SK-N-SH (cell line): ENCODE measurements around the gene EMX2.

Experiments used
- CHD2 ChIP-seq: fragments of 150-350 bp; IDR thresholded peaks from 2 replicates; pipeline ENCODE4 v1.6.1; 2018; ENCODE audit warnings: low read length; ENCODE audit not compliant: partially characterized antibody
- ELF1 ChIP-seq: IDR thresholded peaks from 2 replicates; pipeline ENCODE4 v1.4.0; 2012
- EP300 ChIP-seq, 2 experiments: IDR thresholded peaks; 2 replicates each; pipeline versions ENCODE4 v1.4.0 to v1.6.1; 2012; ENCODE audit warnings: borderline replicate concordance in 1 of 2, low read depth in 1 of 2, low read length in 1 of 2
- GATA2 ChIP-seq: sonication (generic); formaldehyde crosslinking; IDR thresholded peaks from 2 replicates; pipeline ENCODE4 v1.5.0; 2020; ENCODE audit warnings: mild to moderate bottlenecking, missing genetic modification reagents
- MXI1 ChIP-seq: IDR thresholded peaks from 2 replicates; pipeline ENCODE4 v1.6.1; 2012; ENCODE audit warnings: mild to moderate bottlenecking, low read depth, low read length, improper control_type of control experiment
- NFIC ChIP-seq: IDR thresholded peaks from 2 replicates; pipeline ENCODE4 v1.4.0; 2012; ENCODE audit warnings: borderline replicate concordance
- POLR2AphosphoS5 ChIP-seq: IDR thresholded peaks from 2 replicates; pipeline ENCODE4 v1.6.1; 2012; ENCODE audit warnings: low read depth, low read length
- RCOR1 ChIP-seq: fragments of 150-350 bp; IDR thresholded peaks from 2 replicates; pipeline ENCODE4 v1.6.1; 2017; ENCODE audit warnings: antibody characterized with exemption, low read length
- RFX5 ChIP-seq: IDR thresholded peaks from 2 replicates; pipeline ENCODE4 v1.6.1; 2012; ENCODE audit warnings: mild to moderate bottlenecking, improper control_type of control experiment, low read length
- TAF1 ChIP-seq: IDR thresholded peaks from 2 replicates; pipeline ENCODE4 v1.6.1; 2012; ENCODE audit warnings: low read depth, mild to moderate bottlenecking, low read length, moderate library complexity, borderline replicate concordance
- TF ChIP-seq, protein P1 (sequence below): fragments of 200-600 bp; sonication (generic); IDR thresholded peaks from 2 replicates; pipeline ENCODE4 v1.6.1; 2017; ENCODE audit warnings: antibody characterized with exemption, mild to moderate bottlenecking, moderate library complexity
- TF ChIP-seq, protein P2 (sequence below): fragments of 150-350 bp; IDR thresholded peaks from 2 replicates; pipeline ENCODE4 v1.6.1; 2017; ENCODE audit warnings: antibody characterized with exemption, low read length, low read depth, borderline replicate concordance

- TF ChIP-seq, protein P1, sequence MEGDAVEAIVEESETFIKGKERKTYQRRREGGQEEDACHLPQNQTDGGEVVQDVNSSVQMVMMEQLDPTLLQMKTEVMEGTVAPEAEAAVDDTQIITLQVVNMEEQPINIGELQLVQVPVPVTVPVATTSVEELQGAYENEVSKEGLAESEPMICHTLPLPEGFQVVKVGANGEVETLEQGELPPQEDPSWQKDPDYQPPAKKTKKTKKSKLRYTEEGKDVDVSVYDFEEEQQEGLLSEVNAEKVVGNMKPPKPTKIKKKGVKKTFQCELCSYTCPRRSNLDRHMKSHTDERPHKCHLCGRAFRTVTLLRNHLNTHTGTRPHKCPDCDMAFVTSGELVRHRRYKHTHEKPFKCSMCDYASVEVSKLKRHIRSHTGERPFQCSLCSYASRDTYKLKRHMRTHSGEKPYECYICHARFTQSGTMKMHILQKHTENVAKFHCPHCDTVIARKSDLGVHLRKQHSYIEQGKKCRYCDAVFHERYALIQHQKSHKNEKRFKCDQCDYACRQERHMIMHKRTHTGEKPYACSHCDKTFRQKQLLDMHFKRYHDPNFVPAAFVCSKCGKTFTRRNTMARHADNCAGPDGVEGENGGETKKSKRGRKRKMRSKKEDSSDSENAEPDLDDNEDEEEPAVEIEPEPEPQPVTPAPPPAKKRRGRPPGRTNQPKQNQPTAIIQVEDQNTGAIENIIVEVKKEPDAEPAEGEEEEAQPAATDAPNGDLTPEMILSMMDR = no peak
- TF ChIP-seq EP300 (IDR thresholded peaks at IDR 0.05; ENCODE audit: borderline replicate concordance in 1 of 2, low read depth in 1 of 2, low read length in 1 of 2) = no peak
- no peak for TF ChIP-seq POLR2AphosphoS5
- no peak for TF ChIP-seq TAF1
- no peak for TF ChIP-seq MXI1
- TF ChIP-seq, protein P2, sequence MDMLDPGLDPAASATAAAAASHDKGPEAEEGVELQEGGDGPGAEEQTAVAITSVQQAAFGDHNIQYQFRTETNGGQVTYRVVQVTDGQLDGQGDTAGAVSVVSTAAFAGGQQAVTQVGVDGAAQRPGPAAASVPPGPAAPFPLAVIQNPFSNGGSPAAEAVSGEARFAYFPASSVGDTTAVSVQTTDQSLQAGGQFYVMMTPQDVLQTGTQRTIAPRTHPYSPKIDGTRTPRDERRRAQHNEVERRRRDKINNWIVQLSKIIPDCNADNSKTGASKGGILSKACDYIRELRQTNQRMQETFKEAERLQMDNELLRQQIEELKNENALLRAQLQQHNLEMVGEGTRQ = no peak
- TF ChIP-seq ELF1 = no peak
- no peak for TF ChIP-seq NFIC
- no peak for TF ChIP-seq CHD2
- TF ChIP-seq RFX5 = no peak
- no peak for TF ChIP-seq GATA2
- no peak for TF ChIP-seq RCOR1
These were observed 47.7 kb downstream of the EMX2 start for GRCh38 chr10:117590101-117590875.
